Aorta (tissue), 5 donors: ENCODE measurements around the gene CLDN6. TPM values are rescaled to one million over a fixed set of nuclear protein-coding genes. Genes with fewer than 3 reads are reported as not detected.
"Not testable (repeated sequence)": the region's sequence is repeated elsewhere in the genome, so short reads cannot be mapped to it uniquely, and the experiment has no call there.

Source experiments
- ATAC-seq: fragments of 200-7000 bp; cut with Tn5 transposase; one replicate; pipeline ENCODE4 v1.9.1; 2022; ENCODE audit warnings: moderate library complexity; ENCODE audit not compliant: low FRiP score
- DNase-seq, 2 donors: peaks; one replicate each; pipeline ENCODE4 v3.0.0-alpha.2; 2020
- H3K27ac ChIP-seq, 2 donors: one replicate each; pipeline ENCODE4 v1.5.1; 2013; ENCODE audit warnings: low read length in 2 of 2, mild to moderate bottlenecking in 2 of 2, moderate library complexity in 2 of 2, control low read depth in 1 of 2, inconsistent platforms in 1 of 2, low read depth in 1 of 2
- H3K27me3 ChIP-seq, 2 donors: one replicate each; pipeline ENCODE4 v1.6.1; 2013; ENCODE audit warnings: control low read depth in 1 of 2, low read length in 1 of 2, mild to moderate bottlenecking in 1 of 2, moderate library complexity in 1 of 2; ENCODE audit not compliant: insufficient read depth in 2 of 2, control insufficient read depth in 1 of 2
- H3K36me3 ChIP-seq, 2 donors: one replicate each; pipeline ENCODE4 v1.6.1; 2013; ENCODE audit warnings: control low read depth in 1 of 2, low read length in 1 of 2, mild to moderate bottlenecking in 1 of 2; ENCODE audit not compliant: insufficient read depth in 2 of 2, control insufficient read depth in 1 of 2
- H3K4me1 ChIP-seq, 2 donors: one replicate each; pipeline ENCODE4 v1.6.1; 2013; ENCODE audit warnings: low read length in 2 of 2, control low read depth in 1 of 2, mild to moderate bottlenecking in 1 of 2, moderate library complexity in 1 of 2; ENCODE audit not compliant: insufficient read depth in 2 of 2, control insufficient read depth in 1 of 2
- H3K4me3 ChIP-seq, 2 donors: one replicate each; pipeline ENCODE4 v1.5.1; 2013; ENCODE audit warnings: low read length in 2 of 2, control low read depth in 1 of 2, mild to moderate bottlenecking in 1 of 2
- H3K9me3 ChIP-seq: one replicate; pipeline ENCODE4 v1.6.1; 2013; ENCODE audit warnings: mild to moderate bottlenecking, low read length; ENCODE audit not compliant: control insufficient read depth
- WGBS, 2 donors: extraction: QIAGEN DNeasy Blood & Tissue Kit; methylation state at CpG; one replicate each; pipeline ENCODE4 v1.1.7; 2013; 5-methylcytosine and 5-hydroxymethylcytosine counted together
- intact Hi-C, 2 donors: fragments of 100-400 bp; cut with DNase I; formaldehyde crosslinking; loops; one replicate each; pipeline versions ENCODE4 v1.14.2 to v1.15.0; 2022
- polyA plus RNA-seq, 2 donors: library from polyadenylated mRNA; stranded (reverse); fragments of 200-250 nt; gene quantifications; one replicate each; pipeline ENCODE4 v1.2.3, GENCODE V29; 2013
- total RNA-seq, 2 donors: library from RNA; stranded (reverse); fragmentation: NEBNext Ultra II Directional; extraction: Animal tissue kit (Norgen Biotek cat#: 25700); gene quantifications; one replicate each; pipeline ENCODE4 v1.2.1, GENCODE V29; 2021
- donor health status: healthy with polysubstance abuse.
- donor health status: Bipolar disorder and iron deficiency.
- donor health status: DM: no; HTN: no; CAD: no.
- donor health status: DM: no; HTN: no; CAD: no.
- donor health status: DM: yes; HTN: yes; CAD: no.

The CLDN6 gene
- total and polyA plus RNA-seq, 4 donors, result not detected

DNA sequence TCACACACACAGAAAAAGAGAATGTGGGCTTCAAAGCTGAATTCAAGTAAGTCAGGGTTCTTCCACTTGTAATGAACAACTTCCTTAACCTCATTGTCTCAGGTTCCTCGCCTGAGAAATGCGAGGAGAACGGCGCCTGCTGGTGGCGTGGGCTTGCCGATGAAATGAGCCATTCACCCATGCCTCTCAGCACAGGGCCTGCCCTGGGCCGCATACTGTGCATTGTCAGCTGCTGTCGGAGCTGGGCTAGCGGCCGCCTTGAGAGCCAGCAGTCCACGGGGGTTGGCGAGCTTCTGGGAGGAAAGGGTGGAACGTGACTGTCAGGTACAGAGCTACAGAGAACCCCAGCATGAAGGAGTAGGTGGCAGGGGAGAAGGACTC, 35.3 kb upstream of the CLDN6 start:
- H3K27me3 ChIP-seq, H3K4me3 ChIP-seq, H3K36me3 ChIP-seq, H3K27ac ChIP-seq, H3K4me1 ChIP-seq, H3K9me3 ChIP-seq, intact Hi-C loops, ATAC-seq, DNase-seq: not testable (repeated sequence)
- WGBS, 2 donors, result 90 to 91% methylated on average over 13 of the region's 13 CpGs

DNA sequence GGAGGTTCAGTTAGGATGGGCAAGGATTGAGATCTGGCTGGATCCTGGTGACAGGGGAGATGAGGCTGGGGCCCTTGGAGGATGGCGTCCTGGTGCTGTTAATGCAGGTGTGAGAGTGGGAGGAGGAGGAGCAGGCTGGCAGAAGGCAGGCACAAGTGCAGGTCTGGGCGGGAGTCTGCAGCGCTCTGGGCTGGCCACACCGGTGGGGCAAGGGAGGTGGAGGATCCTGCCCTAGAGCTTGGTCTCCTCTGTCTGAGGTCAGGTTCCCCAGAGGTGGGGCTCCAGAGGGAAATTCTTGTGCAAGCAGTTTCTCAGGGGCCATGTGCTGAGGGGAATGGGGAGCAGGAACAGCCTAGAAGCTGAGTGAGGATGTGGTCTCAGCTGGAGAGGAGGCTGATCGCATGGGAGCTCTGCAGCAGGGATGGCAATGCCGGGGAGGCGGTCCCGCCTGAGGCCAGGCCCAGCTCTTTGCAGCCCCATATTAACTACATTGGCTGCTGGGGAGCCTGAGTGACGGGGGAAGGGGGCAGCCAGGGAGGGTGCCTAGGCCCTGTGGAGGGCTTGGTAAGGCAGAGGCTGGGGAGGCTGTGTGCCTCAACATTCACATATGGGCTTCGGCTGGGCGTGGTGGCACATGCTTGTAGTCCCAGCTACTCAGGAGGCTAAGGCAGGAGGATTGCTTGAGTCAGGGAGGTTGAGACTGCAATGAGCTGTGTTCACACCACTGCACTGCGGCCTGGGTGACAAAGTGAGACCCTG, 34.8 kb upstream of the CLDN6 start:
- WGBS, 2 donors, result 84 to 85% methylated on average over 10 to 11 of the region's 12 CpGs
- H3K36me3 ChIP-seq, H3K4me3 ChIP-seq, H3K9me3 ChIP-seq, intact Hi-C loops, H3K27me3 ChIP-seq, DNase-seq, H3K4me1 ChIP-seq, H3K27ac ChIP-seq: not testable (repeated sequence)
- peak; percentile 52 for ATAC-seq

DNA sequence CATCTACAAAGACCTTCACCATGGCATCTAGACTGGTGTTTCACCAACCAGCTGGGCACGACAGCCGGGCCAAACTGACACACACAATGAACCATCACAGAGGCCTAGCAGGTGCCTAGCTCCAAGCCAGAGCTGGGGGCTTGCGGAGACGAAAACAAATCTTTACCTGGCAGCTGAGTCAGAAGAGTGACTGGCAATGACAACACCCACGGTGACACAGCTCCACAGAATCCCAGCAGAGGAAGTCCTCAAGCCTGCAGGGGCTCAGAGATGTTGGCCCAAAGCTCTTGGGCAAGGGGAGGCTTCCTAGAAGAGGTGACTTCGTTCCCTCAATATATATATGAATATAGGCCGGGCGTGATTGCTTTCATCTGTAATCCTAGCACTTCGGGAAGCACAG, 33.5 kb upstream of the CLDN6 start:
- H3K4me3 ChIP-seq, result no peak overlapping the region
- no peak overlapping the region for H3K27ac ChIP-seq
- no peaks in the 10 kb centered on the region for H3K36me3 ChIP-seq
- intact Hi-C loops, result no loop called here
- 72 to 81% methylated on average over 9 of the region's 9 CpGs for WGBS, 2 donors
- no peaks in the 10 kb centered on the region for H3K27me3 ChIP-seq
- ATAC-seq (no peak), DNase-seq (no peak)
- H3K9me3 ChIP-seq, result no peaks in the 10 kb centered on the region
- H3K4me1 ChIP-seq, result no peaks in the 10 kb centered on the region

DNA sequence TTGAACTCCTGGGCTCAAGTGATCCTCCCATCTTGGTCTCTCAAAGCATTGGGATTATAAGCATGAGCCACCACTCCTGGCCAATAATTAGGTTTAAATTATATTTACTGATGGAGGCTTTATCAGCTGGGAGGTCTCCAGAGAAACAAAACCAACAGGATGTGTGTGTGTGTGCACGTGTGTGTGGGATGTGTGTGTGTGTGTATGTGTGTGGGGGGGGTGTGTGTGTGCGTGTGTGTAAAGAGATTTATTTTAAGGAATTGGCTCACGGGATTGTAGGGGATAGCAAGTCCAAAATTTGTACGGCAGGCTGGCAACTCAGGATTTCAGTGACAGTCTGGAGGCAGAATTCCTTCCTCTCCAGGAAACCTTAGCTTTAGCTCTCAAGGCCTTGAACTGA, 33.0 kb upstream of the CLDN6 start:
- no peak overlapping the region for H3K4me3 ChIP-seq
- H3K27me3 ChIP-seq, result no peaks in the 10 kb centered on the region
- H3K27ac ChIP-seq, result no peak overlapping the region
- 3 to 8% methylated on average over 4 of the region's 4 CpGs for WGBS, 2 donors
- no peaks in the 10 kb centered on the region for H3K4me1 ChIP-seq
- H3K9me3 ChIP-seq, result no peaks in the 10 kb centered on the region
- DNase-seq (no peak), ATAC-seq (no peak)
- no peaks in the 10 kb centered on the region for H3K36me3 ChIP-seq
- intact Hi-C loops, result no loop called here

DNA sequence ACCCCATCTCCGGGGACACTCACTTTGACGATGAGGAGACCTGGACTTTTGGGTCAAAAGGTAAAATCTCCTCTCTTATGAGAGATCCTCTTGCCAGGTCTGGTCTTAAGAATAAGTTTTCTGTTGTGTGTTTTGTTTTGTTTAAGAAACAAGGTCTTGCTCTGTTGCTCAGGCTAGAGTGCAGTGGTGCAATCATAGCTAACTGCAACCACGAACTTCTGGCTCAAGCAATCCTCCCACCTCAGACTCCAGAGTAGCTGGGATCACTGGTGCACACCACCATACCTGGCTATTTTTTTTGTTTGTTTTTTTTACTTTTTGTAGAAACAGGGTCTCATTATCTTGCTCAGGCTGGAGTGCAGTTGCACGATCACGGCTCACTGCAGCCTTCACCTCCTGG, 32.5 kb upstream of the CLDN6 start:
- WGBS, 2 donors, result 74 to 78% methylated on average over 5 of the region's 5 CpGs
- ATAC-seq, result no peak
- H3K27me3 ChIP-seq, result no peaks in the 10 kb centered on the region

DNA sequence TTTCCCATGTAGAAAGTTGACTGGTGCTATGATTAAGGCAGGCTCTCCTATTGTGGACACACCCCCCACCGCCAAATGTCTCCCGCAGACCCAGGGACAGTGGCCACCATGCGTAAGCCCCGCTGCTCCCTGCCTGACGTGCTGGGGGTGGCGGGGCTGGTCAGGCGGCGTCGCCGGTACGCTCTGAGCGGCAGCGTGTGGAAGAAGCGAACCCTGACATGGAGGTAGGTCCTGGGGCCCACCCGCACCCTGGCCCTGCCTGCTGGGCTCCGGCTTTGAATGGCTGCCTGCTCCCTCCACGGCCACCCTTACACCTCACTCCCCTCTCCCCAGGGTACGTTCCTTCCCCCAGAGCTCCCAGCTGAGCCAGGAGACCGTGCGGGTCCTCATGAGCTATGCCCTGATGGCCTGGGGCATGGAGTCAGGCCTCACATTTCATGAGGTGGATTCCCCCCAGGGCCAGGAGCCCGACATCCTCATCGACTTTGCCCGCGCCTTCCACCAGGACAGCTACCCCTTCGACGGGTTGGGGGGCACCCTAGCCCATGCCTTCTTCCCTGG, 32.0 kb upstream of the CLDN6 start:
- Histone ChIP-seq H3K27me3 (no peaks in the 10 kb centered on the region), H3K27ac (no peak overlapping the region), H3K36me3 (no peaks in the 10 kb centered on the region), H3K4me1 (no peaks in the 10 kb centered on the region), H3K4me3 (no peak overlapping the region), H3K9me3 (no peaks in the 10 kb centered on the region)
- WGBS, 2 donors, result 74 to 79% methylated on average over 26 of the region's 26 CpGs
- no peak for DNase-seq
- intact Hi-C loops, result no loop called here
- no peak for ATAC-seq

More for the DNA sequence above, 32.5 kb upstream of the CLDN6 start:
- H3K36me3 ChIP-seq, result no peaks in the 10 kb centered on the region
- no peaks in the 10 kb centered on the region for H3K9me3 ChIP-seq
- H3K27ac ChIP-seq, result no peak overlapping the region
- intact Hi-C loops, result no loop called here
- no peaks in the 10 kb centered on the region for H3K4me1 ChIP-seq
- H3K4me3 ChIP-seq, result no peak overlapping the region
- no peak for DNase-seq

DNA sequence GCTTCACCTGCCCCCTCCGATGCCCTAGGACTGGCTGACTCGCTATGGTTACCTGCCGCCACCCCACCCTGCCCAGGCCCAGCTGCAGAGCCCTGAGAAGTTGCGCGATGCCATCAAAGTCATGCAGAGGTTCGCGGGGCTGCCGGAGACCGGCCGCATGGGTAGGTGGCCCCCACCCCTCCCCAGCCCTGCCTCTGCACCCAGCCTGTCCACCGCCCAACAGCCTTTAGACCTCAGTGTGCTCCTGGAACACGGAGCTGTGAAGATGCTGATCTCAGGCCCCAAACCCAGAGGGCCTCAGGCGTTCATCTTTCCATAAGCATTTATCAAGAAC, 29.4 kb upstream of the CLDN6 start:
- 9 to 11% methylated on average over 13 of the region's 13 CpGs for WGBS, 2 donors
- H3K27me3 ChIP-seq, result no peaks in the 10 kb centered on the region
- no peak overlapping the region for H3K4me3 ChIP-seq

DNA sequence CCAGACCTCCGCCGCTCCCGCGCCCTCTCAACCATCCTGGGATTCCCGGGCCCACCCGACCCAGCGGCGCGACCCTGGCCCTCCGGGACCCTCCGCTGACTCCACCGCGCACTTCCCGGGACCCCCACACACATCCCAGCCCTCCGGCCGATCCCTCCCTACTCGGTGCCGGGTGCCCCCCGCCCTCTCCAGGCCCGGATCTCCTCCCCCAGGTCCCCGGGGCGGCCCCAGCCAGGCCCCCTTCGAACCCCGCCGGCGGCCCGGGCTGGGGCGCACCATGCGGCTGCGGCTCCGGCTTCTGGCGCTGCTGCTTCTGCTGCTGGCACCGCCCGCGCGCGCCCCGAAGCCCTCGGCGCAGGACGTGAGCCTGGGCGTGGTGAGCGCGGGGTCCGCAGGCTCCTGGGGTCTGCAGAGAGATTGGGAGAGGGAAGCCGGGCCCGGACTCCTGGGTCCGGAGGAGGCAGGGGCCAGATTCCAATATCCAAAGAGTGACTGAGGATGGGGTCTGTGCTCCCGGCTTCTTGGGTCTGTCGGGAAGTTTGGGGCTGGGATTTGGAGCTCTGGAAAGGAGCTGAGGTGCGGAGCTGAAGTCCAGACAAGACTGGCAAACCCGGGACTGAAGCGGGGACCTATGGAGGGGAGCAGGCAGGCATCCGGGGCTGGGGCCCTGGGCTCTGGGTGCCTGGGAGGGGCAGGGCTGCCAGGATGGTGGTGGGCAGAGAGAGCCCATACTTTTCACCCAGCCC, 28.8 kb upstream of the CLDN6 start:
- Histone ChIP-seq H3K27ac (no peak overlapping the region), H3K4me1 (no peaks in the 10 kb centered on the region), H3K36me3 (no peaks in the 10 kb centered on the region), H3K9me3 (no peaks in the 10 kb centered on the region), H3K27me3 (no peaks in the 10 kb centered on the region), H3K4me3 (no peak overlapping the region)
- 1 to 2% methylated on average over 42 to 54 of the region's 54 CpGs for WGBS, 2 donors
- ATAC-seq, result no peak
- no peak for DNase-seq
- intact Hi-C loops, result no loop called here

More for the DNA sequence above, 29.4 kb upstream of the CLDN6 start:
- DNase-seq, result no peak
- no peak for ATAC-seq
- intact Hi-C loops, result no loop called here
- no peaks in the 10 kb centered on the region for H3K4me1 ChIP-seq
- no peaks in the 10 kb centered on the region for H3K36me3 ChIP-seq
- H3K27ac ChIP-seq, result no peak overlapping the region
- no peaks in the 10 kb centered on the region for H3K9me3 ChIP-seq
